ENCODE data around the gene HMG20A.

The HMG20A gene

DNA sequence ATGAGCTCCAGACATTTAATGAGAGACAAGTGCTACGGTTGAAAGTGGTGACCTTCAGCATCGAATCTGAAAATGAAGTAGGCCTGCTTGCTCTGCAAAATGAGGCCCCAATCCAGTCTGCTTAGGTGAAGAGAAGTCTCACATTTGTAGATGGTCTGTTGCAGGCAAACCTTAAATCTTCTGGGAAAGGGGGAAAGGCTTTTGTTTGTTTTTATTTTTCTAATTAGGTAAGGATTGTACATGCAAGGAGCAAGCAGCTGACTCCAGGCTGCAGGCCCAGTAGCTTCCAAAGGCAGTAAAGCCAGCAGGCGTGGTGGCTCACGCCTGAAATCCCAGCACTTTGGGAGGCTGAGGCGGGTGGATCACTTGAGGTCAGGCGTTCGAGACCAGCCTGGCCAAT is 74.3 kb downstream of the HMG20A start:
- in situ Hi-C loops (cut with MboI; ENCODE audit: low sequenced_read_pairs), result loop anchor here (25.0 kb wide), 1 partner anchor 558 kb away; the partner anchor contains the start of gene RCN2

DNA sequence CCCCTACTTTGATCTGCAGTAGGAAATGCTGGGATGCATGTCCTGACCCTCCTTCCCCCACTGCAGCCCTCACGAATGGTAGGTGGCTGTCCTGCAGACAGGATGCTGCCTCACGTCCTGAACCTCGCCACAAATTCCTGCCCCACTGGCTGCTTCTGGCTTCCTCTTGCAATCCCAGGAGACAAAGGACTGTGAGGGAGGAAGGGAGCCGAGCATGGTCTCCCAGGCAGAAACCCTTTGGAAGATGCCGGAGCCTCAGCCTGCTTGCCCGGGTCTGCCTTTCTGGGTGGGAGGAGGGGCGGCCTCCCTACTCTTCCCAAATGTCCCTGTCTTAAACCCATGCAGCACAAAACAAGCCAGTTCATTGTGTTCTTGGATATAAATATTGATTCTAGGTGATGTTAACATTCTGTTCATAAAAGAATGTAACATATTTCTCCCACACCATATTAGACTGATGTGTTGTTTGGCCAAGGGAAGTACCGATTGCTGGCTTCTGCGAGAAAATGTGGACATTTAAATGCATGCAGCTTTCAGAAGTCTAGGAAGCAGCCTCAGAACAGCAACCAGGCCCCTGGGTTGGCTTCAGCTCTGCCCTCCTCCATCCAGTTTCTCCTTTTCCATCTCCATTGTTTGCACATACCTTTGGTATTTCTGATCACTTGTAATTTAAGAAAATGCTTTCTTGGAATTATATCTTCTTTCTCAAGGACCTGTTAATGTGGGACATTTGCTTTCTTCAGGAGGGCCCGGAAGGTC is 75.3 kb downstream of the HMG20A start:
- in situ Hi-C loops (cut with MboI; ENCODE audit: low sequenced_read_pairs), result loop anchor here (25.0 kb wide), 1 partner anchor 559 kb away; the partner anchor contains the start of gene RCN2

- in situ Hi-C loops (cut with MboI; ENCODE audit: low sequenced_read_pairs), result loop anchor here (25.0 kb wide), 1 partner anchor 559 kb away; the partner anchor contains the start of gene RCN2
Measured at GRCh38 chr15:77496715-77497109, 76.0 kb downstream of the HMG20A start.

- in situ Hi-C loops (cut with MboI; ENCODE audit: low sequenced_read_pairs), result loop anchor here (25.0 kb wide), 1 partner anchor 560 kb away; the partner anchor contains the start of gene RCN2
Measured at GRCh38 chr15:77497110-77497737, 76.5 kb downstream of the HMG20A start.

- in situ Hi-C loops (cut with MboI; ENCODE audit: low sequenced_read_pairs), result loop anchor here (25.0 kb wide), 1 partner anchor 561 kb away; the partner anchor contains the start of gene RCN2
Measured at GRCh38 chr15:77497942-77498361, 77.3 kb downstream of the HMG20A start.

- in situ Hi-C loops (cut with MboI; ENCODE audit: low sequenced_read_pairs), result loop anchor here (25.0 kb wide), 1 partner anchor 562 kb away; the partner anchor contains the start of gene RCN2
Measured at GRCh38 chr15:77499087-77499760, 78.5 kb downstream of the HMG20A start.

DNA sequence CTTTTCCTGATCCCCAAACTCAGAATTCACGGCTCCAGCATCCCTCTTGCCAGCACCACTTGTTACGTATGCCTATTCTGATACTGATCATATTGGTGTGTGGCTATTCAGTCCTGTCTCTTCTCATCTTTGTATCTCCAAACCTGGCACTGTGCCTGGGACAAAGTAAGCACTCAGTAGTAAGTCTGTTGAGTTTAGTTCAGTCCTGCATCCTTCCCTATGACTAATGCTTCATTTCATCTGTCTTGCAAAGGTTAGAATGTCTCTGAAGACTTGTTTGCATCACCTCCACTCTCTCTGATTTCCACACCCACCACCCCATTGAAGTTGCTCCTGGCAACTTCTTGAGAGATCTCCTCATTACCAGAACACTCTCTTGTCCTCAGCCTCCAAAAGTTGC is 80.3 kb downstream of the HMG20A start:
- in situ Hi-C loops (cut with MboI; ENCODE audit: low sequenced_read_pairs), result no loop called here

GRCh38 chr15:77502379-77503095 is 81.8 kb downstream of the HMG20A start:
- in situ Hi-C loops (cut with MboI; ENCODE audit: low sequenced_read_pairs), result no loop called here

- in situ Hi-C loops (cut with MboI; ENCODE audit: low sequenced_read_pairs), result no loop called here
Measured at GRCh38 chr15:77503240-77503639, 82.6 kb downstream of the HMG20A start.

DNA sequence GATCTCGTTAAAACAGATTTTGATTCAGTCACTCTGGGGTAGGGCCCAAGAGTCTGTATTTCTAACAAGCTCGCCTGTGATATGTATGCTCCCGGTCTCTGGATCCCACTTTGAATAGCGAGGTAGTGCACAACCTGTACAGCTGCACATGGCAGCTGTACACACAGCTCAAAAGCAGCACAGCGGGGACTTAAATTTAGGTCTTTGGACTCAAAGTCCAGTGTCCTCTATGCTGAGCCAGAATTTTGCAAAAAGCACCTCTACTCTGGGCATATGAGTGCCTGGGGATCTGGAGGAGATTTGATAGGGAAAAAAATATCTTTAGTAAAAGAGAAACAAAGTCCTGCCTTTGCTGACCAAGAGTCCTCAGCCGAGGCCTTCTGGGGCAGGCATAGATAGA is 83.1 kb downstream of the HMG20A start:
- in situ Hi-C loops (cut with MboI; ENCODE audit: low sequenced_read_pairs), result no loop called here

DNA sequence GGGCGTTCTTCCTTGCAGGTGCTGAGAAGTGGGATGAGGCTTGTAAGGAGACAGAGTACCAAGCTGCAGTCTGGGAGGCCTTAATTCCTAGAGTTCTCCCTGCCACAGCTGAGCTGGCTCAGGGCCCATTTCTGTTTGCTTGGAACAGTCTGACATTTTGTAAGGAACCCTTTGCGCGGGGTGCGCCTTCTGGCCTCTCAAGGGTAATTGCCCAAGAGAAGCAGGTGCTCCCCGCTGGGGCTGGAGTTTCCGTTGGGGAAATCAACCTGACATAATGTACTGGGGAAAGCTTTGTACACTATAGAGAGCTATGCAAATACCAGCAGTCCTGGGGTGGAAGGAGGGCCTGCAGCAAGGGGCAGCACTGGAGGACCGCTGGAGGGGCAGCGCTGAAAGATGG is 83.6 kb downstream of the HMG20A start:
- in situ Hi-C loops (cut with MboI; ENCODE audit: low sequenced_read_pairs), result no loop called here

- in situ Hi-C loops (cut with MboI; ENCODE audit: low sequenced_read_pairs), result no loop called here
Measured at GRCh38 chr15:77504871-77505270, 84.2 kb downstream of the HMG20A start.

GRCh38 chr15:77505556-77505955 is 84.9 kb downstream of the HMG20A start:
- in situ Hi-C loops (cut with MboI; ENCODE audit: low sequenced_read_pairs), result no loop called here

DNA sequence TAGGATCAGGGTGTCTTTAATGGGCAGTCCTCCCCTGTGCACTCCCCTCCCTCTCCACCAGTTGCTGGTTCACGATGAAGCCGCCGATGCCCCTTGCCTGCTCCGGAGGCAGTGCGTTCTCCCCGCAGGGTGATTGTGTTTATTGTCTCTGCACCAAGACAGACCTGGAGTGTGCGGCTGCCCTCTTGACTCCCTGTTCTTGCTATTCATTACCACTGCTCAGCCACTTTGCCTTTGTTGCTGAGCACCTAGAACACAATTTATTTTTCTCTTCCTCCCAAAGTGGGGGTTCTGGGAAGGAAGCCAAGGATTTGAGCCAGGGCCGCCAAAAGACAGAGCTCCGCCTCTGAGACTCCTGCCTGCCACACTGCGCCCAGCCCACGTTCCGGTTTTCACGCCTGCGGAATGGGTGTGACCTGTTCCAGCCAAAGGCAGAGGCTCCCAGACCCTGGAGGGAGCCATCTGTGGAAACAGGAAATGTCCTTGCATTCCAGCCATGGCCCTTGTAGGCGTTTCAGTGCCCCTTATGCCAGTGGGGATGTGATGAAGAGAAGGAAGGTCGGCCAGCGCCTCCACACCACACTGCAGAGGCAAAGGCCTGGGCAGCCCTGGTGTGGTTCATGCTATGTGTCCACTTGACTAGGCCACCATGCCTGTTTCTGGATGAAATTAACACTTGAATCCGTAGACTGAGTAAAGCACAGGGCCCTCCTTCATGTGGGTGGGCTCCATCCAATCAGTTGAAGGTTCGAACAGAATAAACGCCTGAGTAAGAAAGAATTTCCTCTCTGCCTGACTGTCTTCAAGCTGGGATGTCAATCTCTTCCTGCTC is 85.8 kb downstream of the HMG20A start:
- in situ Hi-C loops (cut with MboI; ENCODE audit: low sequenced_read_pairs), result no loop called here

DNA sequence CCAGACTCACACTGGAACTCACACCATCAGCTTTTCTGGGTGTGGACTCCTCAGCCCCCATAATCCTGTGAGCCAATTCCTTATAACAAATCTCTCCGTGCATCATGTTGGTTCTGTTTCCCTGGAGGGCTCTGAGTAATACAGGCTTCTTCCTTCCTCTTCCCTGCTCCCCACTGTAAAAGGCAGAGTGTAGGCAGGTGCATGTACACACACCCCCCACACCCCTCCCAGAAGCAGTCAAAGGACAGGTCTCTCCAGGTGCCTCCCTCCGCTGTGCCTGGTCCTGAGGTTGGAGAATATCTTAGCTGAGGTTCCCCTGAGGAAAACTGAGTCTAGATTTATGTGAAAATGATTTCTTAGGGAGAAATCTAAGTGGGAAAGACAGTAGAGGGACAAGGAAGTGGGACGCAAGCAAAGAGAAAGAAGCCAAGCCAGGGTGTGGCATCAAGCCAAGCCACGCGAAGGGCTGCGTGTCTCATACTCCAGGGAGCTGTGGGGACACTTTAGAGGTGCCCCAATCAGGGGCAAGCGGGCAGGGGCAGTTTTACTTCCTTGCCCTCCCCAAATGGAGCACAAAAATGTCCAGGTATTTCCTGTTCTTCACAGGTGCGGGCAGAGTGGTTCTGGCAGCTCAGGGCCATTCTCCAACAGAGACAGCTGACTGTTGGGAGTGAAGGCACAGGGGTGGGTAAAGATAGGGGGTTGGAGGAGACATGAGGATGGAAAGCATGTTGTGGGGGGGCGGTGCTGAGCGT is 86.6 kb downstream of the HMG20A start:
- in situ Hi-C loops (cut with MboI; ENCODE audit: low sequenced_read_pairs), result no loop called here

DNA sequence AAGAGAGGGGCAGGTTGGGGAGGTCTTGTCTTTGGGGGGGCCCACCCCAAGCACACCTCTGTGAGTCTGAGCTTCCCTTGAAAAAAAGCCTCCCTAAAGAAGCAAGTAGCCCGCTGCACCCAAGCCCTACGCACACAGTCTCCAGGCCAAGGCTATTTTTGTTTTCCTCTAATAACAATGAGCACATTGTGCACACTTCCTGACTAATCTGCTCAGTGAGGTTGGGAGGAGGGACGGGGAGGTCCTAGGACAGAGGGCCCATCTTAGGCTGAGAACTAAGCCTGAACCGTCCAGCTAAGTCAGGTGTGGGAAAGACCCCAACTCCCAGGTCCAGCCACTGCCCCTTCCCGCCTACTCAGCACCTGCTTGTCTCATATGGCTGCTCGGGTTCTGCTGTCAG is 87.2 kb downstream of the HMG20A start:
- in situ Hi-C loops (cut with MboI; ENCODE audit: low sequenced_read_pairs), result no loop called here

GRCh38 chr15:77508541-77509243 is 88.0 kb downstream of the HMG20A start:
- in situ Hi-C loops (cut with MboI; ENCODE audit: low sequenced_read_pairs), result no loop called here
